ENCODE data around the gene RNF115. TPM values are rescaled to one million over a fixed set of nuclear protein-coding genes. Genes with fewer than 3 reads are reported as not detected.

The RNF115 gene
- total and polyA plus RNA-seq, 2 of the 8 experiments (the other 6 are each of a cell fraction or from before 2014, with no cell fraction given): 4.7 to 10.8 TPM

- no peak for TF ChIP-seq CHD7 (IDR thresholded peaks at IDR 0.05; ENCODE audit: insufficient replicate concordance, low read length)
- TF ChIP-seq TAF7 (optimal IDR thresholded peaks at IDR 0.05; ENCODE audit: borderline replicate concordance, low read depth, low read length): no peak
- TF ChIP-seq RBBP5 (IDR thresholded peaks at IDR 0.05; ENCODE audit: borderline replicate concordance, low read depth, low read length): no peak
- no peak for TF ChIP-seq SIRT6 (IDR thresholded peaks at IDR 0.05; ENCODE audit: low read length)
- no peak for TF ChIP-seq PHF8 (conservative IDR thresholded peaks at IDR 0.05; ENCODE audit: low read depth, low read length)
- no peak for TF ChIP-seq RXRA (IDR thresholded peaks at IDR 0.05; ENCODE audit: insufficient read depth, low read depth, low read length)
- no peak for TF ChIP-seq KDM5A (IDR thresholded peaks at IDR 0.05; ENCODE audit: low read length)
- TF ChIP-seq CTBP2 (IDR thresholded peaks at IDR 0.05; ENCODE audit: borderline replicate concordance, insufficient read depth, insufficient read length, low read length): no peak
- TF ChIP-seq KDM1A (IDR thresholded peaks at IDR 0.05; ENCODE audit: borderline replicate concordance, low read length): no peak
- no peak for TF ChIP-seq SIN3A (conservative IDR thresholded peaks at IDR 0.05 in 1 of 2, IDR thresholded peaks at IDR 0.05 in 1 of 2; ENCODE audit: low read depth in 1 of 2, low read length in 2 of 2)
- no peak for TF ChIP-seq ASH2L (IDR thresholded peaks at IDR 0.05; ENCODE audit: low read length)
- no peak for TF ChIP-seq NRF1 (IDR thresholded peaks at IDR 0.05; ENCODE audit: low read depth, low read length)
These were observed 45.8 kb downstream of the RNF115 start (continued) for GRCh38 chr1:145778146-145778540.

All from H1 (cell line).